ENCODE data around the gene EXD3.
"Not testable (repeated sequence)": the region's sequence is repeated elsewhere in the genome, so short reads cannot be mapped to it uniquely, and the experiment has no call there.

EXD3 gene

GRCh38 chr9:137382444-137383080 lies 40.4 kb downstream of the EXD3 start:
- no peak for DNase-seq (ENCODE audit: low spot score)
- no peak overlapping the region for H3K27ac ChIP-seq
- ChIA-PET POLR2A (ENCODE audit: low non-redundant PET) (no interaction called here), CTCF (no interaction called here)
- no peak for TF ChIP-seq CTCF (conservative IDR thresholded peaks at IDR 0.05; ENCODE audit: low read depth)

GRCh38 chr9:137381501-137382443 lies 41.2 kb downstream of the EXD3 start:
- no peak overlapping the region for H3K27ac ChIP-seq
- TF ChIP-seq CTCF (conservative IDR thresholded peaks at IDR 0.05; ENCODE audit: low read depth) = no peak
- no peak for DNase-seq (ENCODE audit: low spot score)
- ChIA-PET POLR2A (ENCODE audit: low non-redundant PET) (no interaction called here), CTCF (no interaction called here)

- no peak for TF ChIP-seq CTCF (conservative IDR thresholded peaks at IDR 0.05; ENCODE audit: low read depth)
- ChIA-PET POLR2A (ENCODE audit: low non-redundant PET) (no interaction called here), CTCF (interaction anchor here (0.6 kb wide), 1 partner anchor 118 kb away, joined by 3 read pairs; no protein-coding TSS in a partner anchor)
- no peak overlapping the region for H3K27ac ChIP-seq
- DNase-seq (ENCODE audit: low spot score) = no peak
Measured at GRCh38 chr9:137380606-137381005, 42.4 kb downstream of the EXD3 start.

- CTCF ChIA-PET = interaction anchor here (0.6 kb wide), 1 partner anchor 118 kb away, joined by 3 read pairs; no protein-coding TSS in a partner anchor
- no peak for TF ChIP-seq CTCF (conservative IDR thresholded peaks at IDR 0.05; ENCODE audit: low read depth)
- H3K27ac ChIP-seq = no peak overlapping the region
- POLR2A ChIA-PET (ENCODE audit: low non-redundant PET) = no interaction called here
- DNase-seq (ENCODE audit: low spot score) = no peak
Measured at GRCh38 chr9:137380171-137380570, 42.8 kb downstream of the EXD3 start.

- DNase-seq (ENCODE audit: low spot score) = no peak
- TF ChIP-seq CTCF (conservative IDR thresholded peaks at IDR 0.05; ENCODE audit: low read depth) = no peak
- H3K27ac ChIP-seq = no peak overlapping the region
- POLR2A ChIA-PET (ENCODE audit: low non-redundant PET) = no interaction called here
- CTCF ChIA-PET = interaction anchor here (0.6 kb wide), 1 partner anchor 18 kb away, joined by 4 read pairs; no protein-coding TSS in a partner anchor
Measured at GRCh38 chr9:137379761-137380161, 43.2 kb downstream of the EXD3 start.

GRCh38 chr9:137378688-137379410 lies 44.1 kb downstream of the EXD3 start:
- POLR2A ChIA-PET (ENCODE audit: low non-redundant PET); CTCF ChIA-PET; H3K27ac ChIP-seq; DNase-seq (ENCODE audit: low spot score): not testable (repeated sequence)

Data from RWPE1 (cell line).